Activated CD8-positive, alpha-beta T cell treated with anti-CD3 and anti-CD28 coated beads for 36 hours (primary cell): ENCODE measurements around the gene STMP1. TPM values are rescaled to one million over a fixed set of nuclear protein-coding genes. Genes with fewer than 3 reads are reported as not detected.

Experiments
- ATAC-seq: fragments of 200-7000 bp; cut with Tn5 transposase; one replicate; pipeline ENCODE4 v1.10.0; 2021; ENCODE audit warnings: mild to moderate bottlenecking, moderate library complexity
- CTCF ChIA-PET: fragments of 350-600 bp; sonication (Branson Sonifier 250); formaldehyde crosslinking; loops from one replicate; lab custom pipeline; 2021; ENCODE audit warnings: antibody characterized with exemption; lab: Charles Lee
- POLR2A ChIA-PET: fragments of 350-600 bp; sonication (Branson Sonifier 250); formaldehyde crosslinking; loops from one replicate; lab custom pipeline; 2021; ENCODE audit warnings: antibody characterized with exemption; lab: Charles Lee
- DNase-seq: peaks from one replicate; pipeline ENCODE4 v3.0.0-alpha.2; 2020
- H3K27ac Mint-ChIP-seq: one replicate; pipeline ENCODE4 v1.8.0; 2021; ENCODE audit warnings: mild to moderate bottlenecking, mixed read lengths
- H3K27me3 Mint-ChIP-seq: one replicate; pipeline ENCODE4 v1.8.0; 2021; ENCODE audit warnings: mixed read lengths
- H3K36me3 Mint-ChIP-seq: one replicate; pipeline ENCODE4 v1.8.0; 2021; ENCODE audit warnings: low read depth, mixed read lengths
- H3K4me1 Mint-ChIP-seq: one replicate; pipeline ENCODE4 v1.8.0; 2021; ENCODE audit warnings: low read depth, mixed read lengths
- H3K4me3 Mint-ChIP-seq: one replicate; pipeline ENCODE4 v1.8.0; 2021; ENCODE audit warnings: mild to moderate bottlenecking, moderate library complexity, mixed read lengths
- H3K9me3 Mint-ChIP-seq: one replicate; pipeline ENCODE4 v1.8.0; 2021; ENCODE audit warnings: mixed read lengths
- CTCF ChIP-seq: fragments of 200-600 bp; IDR thresholded peaks from one replicate; pipeline ENCODE4 v1.8.0; 2022; ENCODE audit warnings: antibody characterized with exemption, mild to moderate bottlenecking
- intact Hi-C: fragments of 100-400 bp; cut with micrococcal nuclease; formaldehyde crosslinking; loops from one replicate; pipeline ENCODE4 v1.10.0; 2022
- total RNA-seq, 2 experiments: library from RNA; stranded (reverse); gene quantifications; one replicate each; pipeline ENCODE4 v1.2.3, GENCODE V29; 2021

The STMP1 gene
- total RNA-seq, 2 experiments from 2014 or later = 21.1 to 23.4 TPM

DNA sequence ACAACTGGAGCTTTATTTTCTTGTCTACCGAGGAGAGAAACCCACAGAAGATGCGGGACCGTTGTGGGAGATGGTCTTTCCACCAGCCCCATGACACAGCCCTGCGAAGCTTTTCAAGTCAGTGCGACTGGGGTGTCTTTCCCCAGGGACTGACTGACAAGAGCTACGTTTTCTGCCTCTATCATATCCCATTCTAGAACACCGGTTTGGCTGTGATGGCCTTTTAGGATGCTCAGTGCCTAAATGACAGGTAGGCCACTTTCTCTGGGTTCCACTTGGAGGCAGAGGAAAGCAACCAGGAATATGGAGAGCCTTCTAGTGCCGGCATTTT, 48.8 kb downstream of the STMP1 start:
- ChIA-PET POLR2A (no interaction called here), CTCF (interaction anchor here (0.7 to 3.6 kb wide), 10 partner anchors 9 to 437 kb away, joined by 3 to 17 read pairs (median 4); partner anchors contain the start of gene SLC13A4)
- H3K36me3 Mint-ChIP-seq = no peaks in the 10 kb centered on the region
- intact Hi-C loops = no loop called here
- no peaks in the 10 kb centered on the region for H3K4me1 Mint-ChIP-seq
- H3K27me3 Mint-ChIP-seq = no peaks in the 10 kb centered on the region
- no peak overlapping the region for H3K4me3 Mint-ChIP-seq
- H3K27ac Mint-ChIP-seq = no peak overlapping the region
- no peak for DNase-seq
- no peak for ATAC-seq
- no peak for TF ChIP-seq CTCF
- H3K9me3 Mint-ChIP-seq = no peaks in the 10 kb centered on the region

- ChIA-PET POLR2A (no interaction called here), CTCF (interaction anchor here (0.9 to 3.6 kb wide), 5 partner anchors 9 to 438 kb away, joined by 3 to 17 read pairs (median 3); no protein-coding TSS in a partner anchor)
- DNase-seq (no peak), ATAC-seq (no peak)
- Mint-ChIP-seq H3K4me3 (no peak overlapping the region), H3K27ac (no peak overlapping the region), H3K27me3 (no peaks in the 10 kb centered on the region), H3K9me3 (no peaks in the 10 kb centered on the region), H3K36me3 (no peaks in the 10 kb centered on the region), H3K4me1 (no peaks in the 10 kb centered on the region)
- intact Hi-C loops = no loop called here
- no peak for TF ChIP-seq CTCF
These were observed 50.0 kb downstream of the STMP1 start for GRCh38 chr7:135712182-135712782.

- H3K27me3 Mint-ChIP-seq = no peaks in the 10 kb centered on the region
- CTCF ChIA-PET = interaction anchor here (0.6 to 3.6 kb wide), 5 partner anchors 8 to 438 kb away, joined by 3 to 17 read pairs (median 3); no protein-coding TSS in a partner anchor
- H3K4me1 Mint-ChIP-seq = no peaks in the 10 kb centered on the region
- no peak for TF ChIP-seq CTCF
- ATAC-seq (no peak), DNase-seq (no peak)
- POLR2A ChIA-PET = no interaction called here
- intact Hi-C loops = no loop called here
- H3K4me3 Mint-ChIP-seq = no peak overlapping the region
- no peaks in the 10 kb centered on the region for H3K9me3 Mint-ChIP-seq
- no peaks in the 10 kb centered on the region for H3K36me3 Mint-ChIP-seq
- no peak overlapping the region for H3K27ac Mint-ChIP-seq
These were observed 50.5 kb downstream of the STMP1 start for GRCh38 chr7:135712796-135713195.

GRCh38 chr7:135713836-135714470, 51.6 kb downstream of the STMP1 start:
- ChIA-PET CTCF (no interaction called here), POLR2A (no interaction called here)
- H3K27ac Mint-ChIP-seq = no peak overlapping the region
- intact Hi-C loops = no loop called here
- H3K4me3 Mint-ChIP-seq = no peak overlapping the region
- no peaks in the 10 kb centered on the region for H3K4me1 Mint-ChIP-seq
- no peak for TF ChIP-seq CTCF
- DNase-seq (no peak), ATAC-seq (no peak)
- H3K36me3 Mint-ChIP-seq = no peaks in the 10 kb centered on the region
- no peaks in the 10 kb centered on the region for H3K9me3 Mint-ChIP-seq
- peaks cover 6% of the 10 kb centered on the region for H3K27me3 Mint-ChIP-seq

DNA sequence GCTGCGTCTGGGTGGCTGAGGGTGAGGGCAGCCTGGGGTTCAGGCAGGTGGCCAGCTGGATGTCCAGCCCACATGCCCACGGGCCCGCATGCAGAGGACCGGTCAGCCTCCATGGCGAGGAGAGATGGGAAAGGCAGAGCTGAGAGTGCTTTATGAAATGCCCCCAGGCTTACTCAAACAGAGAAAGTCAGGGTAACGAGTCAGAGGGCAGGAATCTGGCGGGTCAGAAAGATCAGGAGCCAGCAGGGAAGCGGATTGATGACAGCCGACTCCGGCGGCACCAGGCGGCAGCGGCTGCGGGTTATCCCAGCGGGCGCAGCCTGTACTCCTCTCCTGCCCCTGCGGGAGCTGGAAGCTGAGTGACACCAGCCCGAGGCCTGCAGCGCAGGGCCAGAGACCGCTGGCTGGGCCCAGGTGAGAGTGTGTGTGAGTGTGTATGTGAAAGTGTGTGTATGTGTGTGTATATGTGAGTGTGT, 52.3 kb downstream of the STMP1 start:
- TF ChIP-seq CTCF = no peak
- Mint-ChIP-seq H3K27me3 (peaks cover 6% of the 10 kb centered on the region), H3K27ac (no peak overlapping the region), H3K4me3 (no peak overlapping the region), H3K4me1 (no peaks in the 10 kb centered on the region), H3K36me3 (no peaks in the 10 kb centered on the region), H3K9me3 (no peaks in the 10 kb centered on the region)
- ChIA-PET CTCF (no interaction called here), POLR2A (no interaction called here)
- DNase-seq = no peak
- no peak for ATAC-seq
- intact Hi-C loops = no loop called here
